ENCODE measurements around the gene IRF4.

IRF4 gene

GRCh38 chr6:414447-414846, 22.9 kb downstream of the IRF4 start:
- no peak for ATAC-seq
- TF ChIP-seq CREB5 (CRISPR knock-in tag; IDR thresholded peaks at IDR 0.05; ENCODE audit: low read depth) (no peak), ZFP30 (CRISPR knock-in tag; IDR thresholded peaks at IDR 0.05) (no peak)

- no peak for ATAC-seq
- TF ChIP-seq ARNTL (CRISPR knock-in tag; IDR thresholded peaks at IDR 0.05; ENCODE audit: borderline replicate concordance, low read depth) (no peak), POU6F1 (CRISPR knock-in tag; IDR thresholded peaks at IDR 0.05; ENCODE audit: borderline replicate concordance, low read depth) (no peak), ZFP30 (CRISPR knock-in tag; IDR thresholded peaks at IDR 0.05) (no peak), OSR1 (CRISPR knock-in tag; IDR thresholded peaks at IDR 0.05) (no peak), BACH2 (CRISPR knock-in tag; IDR thresholded peaks at IDR 0.05; ENCODE audit: borderline replicate concordance) (no peak), CSDC2 (CRISPR knock-in tag; IDR thresholded peaks at IDR 0.05) (no peak), ESRRG (CRISPR knock-in tag; IDR thresholded peaks at IDR 0.05) (no peak), PPARA (CRISPR knock-in tag; IDR thresholded peaks at IDR 0.05; ENCODE audit: borderline replicate concordance) (no peak), CREB5 (CRISPR knock-in tag; IDR thresholded peaks at IDR 0.05; ENCODE audit: low read depth) (no peak), CSRNP3 (CRISPR knock-in tag; IDR thresholded peaks at IDR 0.05) (no peak), ISL1 (CRISPR knock-in tag; IDR thresholded peaks at IDR 0.05) (no peak), ZFP3 (CRISPR knock-in tag; IDR thresholded peaks at IDR 0.05) (no peak), GLIS3 (CRISPR knock-in tag; IDR thresholded peaks at IDR 0.05) (no peak), ZC3H10 (CRISPR knock-in tag; IDR thresholded peaks at IDR 0.05) (no peak), TCF4 (CRISPR knock-in tag; IDR thresholded peaks at IDR 0.05; ENCODE audit: borderline replicate concordance) (no peak), TOX (CRISPR knock-in tag; IDR thresholded peaks at IDR 0.05; ENCODE audit: borderline replicate concordance) (no peak), ZNF565 (CRISPR knock-in tag; conservative IDR thresholded peaks at IDR 0.05; ENCODE audit: low read depth) (no peak), SNAI2 (CRISPR knock-in tag; IDR thresholded peaks at IDR 0.05) (no peak), TSHZ2 (CRISPR knock-in tag; IDR thresholded peaks at IDR 0.05) (no peak), PATZ1 (CRISPR knock-in tag; IDR thresholded peaks at IDR 0.05; ENCODE audit: borderline replicate concordance) (no peak)
Measured at GRCh38 chr6:415087-415486, 23.5 kb downstream of the IRF4 start.

GRCh38 chr6:421211-421610, 29.7 kb downstream of the IRF4 start:
- no peak for ATAC-seq
- TF ChIP-seq PPARA (CRISPR knock-in tag; IDR thresholded peaks at IDR 0.05; ENCODE audit: borderline replicate concordance): no peak
- TF ChIP-seq RARB (CRISPR knock-in tag; IDR thresholded peaks at IDR 0.05): no peak
- no peak for TF ChIP-seq CREB5 (CRISPR knock-in tag; IDR thresholded peaks at IDR 0.05; ENCODE audit: low read depth)
- TF ChIP-seq OSR1 (CRISPR knock-in tag; IDR thresholded peaks at IDR 0.05): no peak
- no peak for TF ChIP-seq CSRNP3 (CRISPR knock-in tag; IDR thresholded peaks at IDR 0.05)
- no peak for TF ChIP-seq ZC3H10 (CRISPR knock-in tag; IDR thresholded peaks at IDR 0.05)
- no peak for TF ChIP-seq ARNTL (CRISPR knock-in tag; IDR thresholded peaks at IDR 0.05; ENCODE audit: borderline replicate concordance, low read depth)
- TF ChIP-seq ISL1 (CRISPR knock-in tag; IDR thresholded peaks at IDR 0.05): no peak
- no peak for TF ChIP-seq TOX (CRISPR knock-in tag; IDR thresholded peaks at IDR 0.05; ENCODE audit: borderline replicate concordance)
- TF ChIP-seq ZNF565 (CRISPR knock-in tag; conservative IDR thresholded peaks at IDR 0.05; ENCODE audit: low read depth): no peak
- TF ChIP-seq BACH2 (CRISPR knock-in tag; IDR thresholded peaks at IDR 0.05; ENCODE audit: borderline replicate concordance): no peak

Data from SK-N-SH treated with all-trans-retinoic acid at 6 μM for 48 hours (cell line).